GM18861 (cell line): ENCODE results near the gene SCUBE1.

Source experiments
- ATAC-seq: cut with Tn5 transposase; IDR thresholded peaks from one replicate; pipeline ENCODE4 v1.9.1; 2021; ENCODE audit not compliant: unreplicated experiment

SCUBE1 gene

GRCh38 chr22:43343262-43343669, at the start of gene SCUBE1:
Gene SCUBE1 (minus strand): TSS chr22:43343372. CDS start chr22:43343261, 111 bp downstream.
- ATAC-seq: no peak

GRCh38 chr22:43392385-43392989, 49.3 kb upstream of the SCUBE1 start:
- no peak for ATAC-seq

GRCh38 chr22:43391306-43391705, 48.1 kb upstream of the SCUBE1 start:
- no peak for ATAC-seq

- no peak for ATAC-seq
Measured at GRCh38 chr22:43390872-43391271, 47.7 kb upstream of the SCUBE1 start.

- ATAC-seq: no peak
Measured at GRCh38 chr22:43390166-43390565, 47.0 kb upstream of the SCUBE1 start.

- ATAC-seq: no peak
Measured at GRCh38 chr22:43389227-43389836, 46.2 kb upstream of the SCUBE1 start.

- no peak for ATAC-seq
Measured at GRCh38 chr22:43388420-43388851, 45.3 kb upstream of the SCUBE1 start.

- ATAC-seq: no peak
Measured at GRCh38 chr22:43387815-43388214, 44.6 kb upstream of the SCUBE1 start.

GRCh38 chr22:43385770-43386641, 42.8 kb upstream of the SCUBE1 start:
- no peak for ATAC-seq

- ATAC-seq: no peak
Measured at GRCh38 chr22:43384863-43385262, 41.7 kb upstream of the SCUBE1 start.

GRCh38 chr22:43381693-43382092, 38.5 kb upstream of the SCUBE1 start:
- ATAC-seq: no peak

GRCh38 chr22:43377896-43378704, 34.9 kb upstream of the SCUBE1 start:
- ATAC-seq: no peak

- ATAC-seq: no peak
Measured at GRCh38 chr22:43377548-43377895, 34.4 kb upstream of the SCUBE1 start.

- no peak for ATAC-seq
Measured at GRCh38 chr22:43376765-43377547, 33.8 kb upstream of the SCUBE1 start.

- ATAC-seq: no peak
Measured at GRCh38 chr22:43375951-43376455, 32.8 kb upstream of the SCUBE1 start.

- no peak for ATAC-seq
Measured at GRCh38 chr22:43370036-43370435, 26.9 kb upstream of the SCUBE1 start.

- ATAC-seq: no peak
Measured at GRCh38 chr22:43365715-43366440, 22.7 kb upstream of the SCUBE1 start.

- ATAC-seq: no peak
Measured at GRCh38 chr22:43364169-43364435, 20.9 kb upstream of the SCUBE1 start.

GRCh38 chr22:43363315-43364168, 20.4 kb upstream of the SCUBE1 start:
- no peak for ATAC-seq
